Activated CD8-positive, alpha-beta T cell treated with anti-CD3 and anti-CD28 coated beads for 36 hours (primary cell): ENCODE data around the gene ZMIZ1. TPM values are rescaled to one million over a fixed set of nuclear protein-coding genes. Genes with fewer than 3 reads are reported as not detected.

Experiments
- ATAC-seq: fragments of 200-7000 bp; cut with Tn5 transposase; one replicate; pipeline ENCODE4 v1.10.0; 2021; ENCODE audit warnings: mild to moderate bottlenecking, moderate library complexity
- CTCF ChIA-PET: fragments of 350-600 bp; sonication (Branson Sonifier 250); formaldehyde crosslinking; loops from one replicate; lab custom pipeline; 2021; ENCODE audit warnings: antibody characterized with exemption; lab: Charles Lee
- POLR2A ChIA-PET: fragments of 350-600 bp; sonication (Branson Sonifier 250); formaldehyde crosslinking; loops from one replicate; lab custom pipeline; 2021; ENCODE audit warnings: antibody characterized with exemption; lab: Charles Lee
- DNase-seq: peaks from one replicate; pipeline ENCODE4 v3.0.0-alpha.2; 2020
- H3K27ac Mint-ChIP-seq: one replicate; pipeline ENCODE4 v1.8.0; 2021; ENCODE audit warnings: mild to moderate bottlenecking, mixed read lengths
- H3K27me3 Mint-ChIP-seq: one replicate; pipeline ENCODE4 v1.8.0; 2021; ENCODE audit warnings: mixed read lengths
- H3K36me3 Mint-ChIP-seq: one replicate; pipeline ENCODE4 v1.8.0; 2021; ENCODE audit warnings: low read depth, mixed read lengths
- H3K4me1 Mint-ChIP-seq: one replicate; pipeline ENCODE4 v1.8.0; 2021; ENCODE audit warnings: low read depth, mixed read lengths
- H3K4me3 Mint-ChIP-seq: one replicate; pipeline ENCODE4 v1.8.0; 2021; ENCODE audit warnings: mild to moderate bottlenecking, moderate library complexity, mixed read lengths
- H3K9me3 Mint-ChIP-seq: one replicate; pipeline ENCODE4 v1.8.0; 2021; ENCODE audit warnings: mixed read lengths
- intact Hi-C: fragments of 100-400 bp; cut with micrococcal nuclease; formaldehyde crosslinking; loops from one replicate; pipeline ENCODE4 v1.10.0; 2022
- total RNA-seq, 2 experiments: library from RNA; stranded (reverse); gene quantifications; one replicate each; pipeline ENCODE4 v1.2.3, GENCODE V29; 2021
- TF ChIP-seq, protein P1 (sequence below): fragments of 200-600 bp; IDR thresholded peaks from one replicate; pipeline ENCODE4 v1.8.0; 2022; ENCODE audit warnings: antibody characterized with exemption, mild to moderate bottlenecking

Gene ZMIZ1
- total RNA-seq, 2 experiments from 2014 or later = 46.5 to 52.2 TPM

DNA sequence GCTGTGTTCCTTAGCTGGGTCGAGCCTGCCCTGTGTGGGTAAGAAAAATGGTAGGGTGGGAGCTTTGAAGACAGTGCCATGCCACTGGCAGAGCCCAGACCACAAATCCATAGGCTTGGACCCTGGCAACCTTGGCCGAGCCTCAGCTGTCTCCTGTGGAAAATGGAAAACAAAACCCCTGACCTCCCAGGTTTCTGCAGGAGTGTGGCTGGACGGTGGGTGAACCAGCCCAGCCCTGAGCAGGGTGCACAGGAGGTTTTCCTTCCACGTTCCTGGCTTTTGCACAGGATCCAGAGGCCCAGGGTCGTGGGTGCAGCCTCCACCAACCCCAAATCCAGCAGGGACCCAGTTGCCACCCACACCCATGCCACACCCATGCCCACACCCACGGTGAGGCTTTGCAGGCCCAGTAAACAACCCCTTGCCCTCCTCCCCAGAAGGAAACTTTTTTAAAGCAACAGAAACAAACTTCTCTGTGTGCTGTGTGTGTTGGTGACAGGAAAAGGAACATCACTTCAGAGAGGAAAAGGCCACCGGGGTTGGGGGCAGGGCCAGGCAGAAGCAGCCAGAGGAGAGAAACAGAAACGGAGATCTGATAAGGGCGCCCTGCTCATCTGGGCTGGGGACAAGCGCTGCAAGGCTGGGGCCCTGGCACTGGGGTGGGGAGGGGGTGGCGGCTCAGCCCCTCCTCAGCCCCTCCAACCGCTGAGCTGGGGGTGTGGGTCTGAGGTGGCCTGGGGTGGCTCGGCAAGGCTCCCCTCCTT, 20.7 kb upstream of the ZMIZ1 start:
- intact Hi-C loops = no loop called here
- POLR2A ChIA-PET = interaction anchor here (1.1 kb wide), 1 partner anchor 65 kb away, joined by 3 read pairs; no protein-coding TSS in a partner anchor
- TF ChIP-seq, protein P1, sequence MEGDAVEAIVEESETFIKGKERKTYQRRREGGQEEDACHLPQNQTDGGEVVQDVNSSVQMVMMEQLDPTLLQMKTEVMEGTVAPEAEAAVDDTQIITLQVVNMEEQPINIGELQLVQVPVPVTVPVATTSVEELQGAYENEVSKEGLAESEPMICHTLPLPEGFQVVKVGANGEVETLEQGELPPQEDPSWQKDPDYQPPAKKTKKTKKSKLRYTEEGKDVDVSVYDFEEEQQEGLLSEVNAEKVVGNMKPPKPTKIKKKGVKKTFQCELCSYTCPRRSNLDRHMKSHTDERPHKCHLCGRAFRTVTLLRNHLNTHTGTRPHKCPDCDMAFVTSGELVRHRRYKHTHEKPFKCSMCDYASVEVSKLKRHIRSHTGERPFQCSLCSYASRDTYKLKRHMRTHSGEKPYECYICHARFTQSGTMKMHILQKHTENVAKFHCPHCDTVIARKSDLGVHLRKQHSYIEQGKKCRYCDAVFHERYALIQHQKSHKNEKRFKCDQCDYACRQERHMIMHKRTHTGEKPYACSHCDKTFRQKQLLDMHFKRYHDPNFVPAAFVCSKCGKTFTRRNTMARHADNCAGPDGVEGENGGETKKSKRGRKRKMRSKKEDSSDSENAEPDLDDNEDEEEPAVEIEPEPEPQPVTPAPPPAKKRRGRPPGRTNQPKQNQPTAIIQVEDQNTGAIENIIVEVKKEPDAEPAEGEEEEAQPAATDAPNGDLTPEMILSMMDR = no peak

DNA sequence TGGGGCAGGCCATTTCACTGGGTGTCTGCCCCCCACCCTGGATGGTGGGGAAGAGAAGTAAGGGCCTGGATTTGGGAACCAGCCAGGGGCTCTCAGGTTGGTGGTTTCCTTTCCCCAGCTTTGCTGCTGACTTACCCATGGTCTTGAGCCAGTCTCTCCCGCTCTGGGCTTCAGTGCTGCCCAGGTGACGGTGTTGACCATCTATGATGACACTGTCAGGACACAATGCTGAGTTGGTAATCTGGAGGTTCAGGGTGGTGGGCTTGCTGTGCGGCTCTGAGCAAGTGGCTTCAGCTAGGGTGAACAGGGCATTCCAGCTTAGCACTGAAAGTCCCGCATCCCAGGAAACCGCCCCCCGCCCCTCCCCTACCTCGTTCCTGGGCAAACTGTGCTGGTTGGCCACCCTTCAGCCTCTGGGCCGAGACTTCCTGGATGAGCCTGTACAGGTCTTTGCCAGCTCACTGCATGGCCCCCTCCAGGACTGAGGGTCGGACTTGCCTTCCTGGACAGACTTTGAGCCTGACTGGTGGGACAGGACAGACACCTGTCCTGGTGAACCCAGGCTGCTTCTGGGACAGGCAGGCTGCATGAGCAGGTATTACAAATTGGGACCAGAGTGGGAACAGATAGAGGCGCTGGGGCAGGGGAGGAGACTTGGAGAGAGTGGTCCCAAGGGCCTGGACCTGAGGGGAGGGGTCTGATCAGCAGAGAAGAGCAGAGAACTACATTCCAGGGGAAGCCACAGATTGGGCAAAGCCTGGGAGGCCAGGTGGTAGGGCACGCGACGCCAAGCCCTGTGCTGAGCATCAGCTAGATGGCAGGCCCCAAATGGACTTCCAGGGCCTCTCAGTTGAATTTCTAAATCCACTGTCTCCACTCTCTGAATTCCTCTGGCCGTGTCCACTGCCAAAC, 19.9 kb upstream of the ZMIZ1 start:
- peaks cover 44% of the 10 kb centered on the region for H3K4me1 Mint-ChIP-seq
- DNase-seq = no peak
- POLR2A ChIA-PET = no interaction called here
- no peaks in the 10 kb centered on the region for H3K36me3 Mint-ChIP-seq
- peak overlapping the region; percentile 7 for H3K4me3 Mint-ChIP-seq
- H3K27me3 Mint-ChIP-seq = no peaks in the 10 kb centered on the region
- peak overlapping the region; percentile 83 for H3K27ac Mint-ChIP-seq
- ATAC-seq = no peak
- intact Hi-C loops = no loop called here
- TF ChIP-seq, protein P1 = no peak
- CTCF ChIA-PET = interaction anchor here (1.1 kb wide), 1 partner anchor 74 kb away, joined by 3 read pairs; no protein-coding TSS in a partner anchor
- H3K9me3 Mint-ChIP-seq = no peaks in the 10 kb centered on the region

More for the DNA sequence above, 20.7 kb upstream of the ZMIZ1 start:
- peak; percentile 82 for ATAC-seq
- H3K27ac Mint-ChIP-seq = peak overlapping the region; percentile 88
- H3K9me3 Mint-ChIP-seq = no peaks in the 10 kb centered on the region
- H3K36me3 Mint-ChIP-seq = no peaks in the 10 kb centered on the region
- DNase-seq = peak; percentile 85
- peaks cover 44% of the 10 kb centered on the region for H3K4me1 Mint-ChIP-seq
- CTCF ChIA-PET = interaction anchor here (1.1 kb wide), 1 partner anchor 73 kb away, joined by 3 read pairs; no protein-coding TSS in a partner anchor
- peak overlapping the region; percentile 18 for H3K4me3 Mint-ChIP-seq
- H3K27me3 Mint-ChIP-seq = no peaks in the 10 kb centered on the region

DNA sequence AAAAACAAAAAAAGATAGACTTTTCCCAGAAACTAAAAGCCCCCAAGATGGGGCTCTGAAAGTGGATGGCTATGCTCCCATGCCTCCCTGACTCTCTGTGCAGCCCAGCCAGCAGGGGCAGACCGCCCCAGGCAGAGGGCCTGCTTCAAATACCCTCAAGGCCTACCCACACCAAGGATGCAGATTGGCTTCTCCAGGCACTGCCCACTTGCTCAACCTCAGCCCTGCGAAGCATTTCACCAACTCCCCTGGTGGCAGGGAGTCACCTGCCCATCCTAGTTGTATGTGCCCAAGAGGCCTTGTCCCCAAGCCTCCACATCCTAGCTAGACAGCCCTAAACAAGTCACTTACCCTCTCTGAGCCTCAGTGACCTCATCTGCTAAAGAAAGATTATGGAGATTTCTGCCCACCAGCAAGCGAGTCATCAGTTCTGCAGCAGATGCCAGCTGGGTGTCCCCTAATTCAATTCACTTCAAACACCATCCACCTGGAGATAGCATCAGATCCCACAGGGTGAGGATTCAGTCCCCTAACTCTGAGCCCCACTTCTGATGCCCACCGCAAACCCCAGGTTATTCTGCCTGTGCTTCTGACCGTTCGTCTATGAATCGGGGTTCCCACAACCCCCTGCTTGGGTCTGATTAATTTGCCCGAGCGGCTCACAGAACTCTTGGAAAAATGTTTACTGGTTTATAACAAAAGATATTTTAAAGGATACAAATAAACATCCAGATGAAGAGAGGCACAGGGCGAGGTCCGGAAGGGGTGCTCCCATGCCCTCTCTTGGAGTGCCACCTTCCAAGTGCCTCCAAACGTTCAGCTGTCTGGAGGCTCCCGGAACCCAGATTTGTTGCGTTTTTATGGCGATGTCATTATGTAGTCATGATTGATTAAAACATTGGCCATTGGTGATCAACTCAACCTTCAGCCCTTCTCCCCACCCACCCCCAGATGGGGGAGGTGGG, 18.6 kb upstream of the ZMIZ1 start:
- POLR2A ChIA-PET = interaction anchor here (1.1 kb wide), 1 partner anchor 106 kb away, joined by 3 read pairs; no protein-coding TSS in a partner anchor

More for the DNA sequence above, 18.6 kb upstream of the ZMIZ1 start:
- Mint-ChIP-seq H3K9me3 (no peaks in the 10 kb centered on the region), H3K4me3 (no peak overlapping the region), H3K27ac (peak overlapping the region; percentile 83), H3K27me3 (no peaks in the 10 kb centered on the region), H3K36me3 (no peaks in the 10 kb centered on the region), H3K4me1 (peaks cover 44% of the 10 kb centered on the region)
- CTCF ChIA-PET = interaction anchor here (1.1 to 2.2 kb wide), 3 partner anchors 13 to 75 kb away, joined by 3 to 7 read pairs (median 3); no protein-coding TSS in a partner anchor
- peak; percentile 71 for ATAC-seq
- TF ChIP-seq, protein P1 = no peak
- intact Hi-C loops = no loop called here
- DNase-seq = peak; percentile 69
